Keratinocyte (primary cell): ENCODE results near the gene ACVR1B.

Experiments
- CTCF ChIP-seq, 3 experiments: IDR thresholded peaks in 1 of 3; conservative IDR thresholded peaks in 1 of 3; optimal IDR thresholded peaks in 1 of 3; 2 replicates in 2 of 3; 3 replicates in 1 of 3; pipeline versions ENCODE3 to v1.5.1; 2011; ENCODE audit warnings: low read length in 3 of 3, mild to moderate bottlenecking in 3 of 3, moderate library complexity in 2 of 3, control low read depth in 1 of 3, inconsistent platforms in 1 of 3; ENCODE audit not compliant: insufficient read depth in 2 of 3; ENCODE audit errors: extremely low read depth in 1 of 3
- EZH2 ChIP-seq: IDR thresholded peaks from one replicate; pipeline ENCODE4 v1.6.1; 2012; ENCODE audit warnings: inconsistent platforms, mild to moderate bottlenecking, low read length, moderate library complexity

DNA sequence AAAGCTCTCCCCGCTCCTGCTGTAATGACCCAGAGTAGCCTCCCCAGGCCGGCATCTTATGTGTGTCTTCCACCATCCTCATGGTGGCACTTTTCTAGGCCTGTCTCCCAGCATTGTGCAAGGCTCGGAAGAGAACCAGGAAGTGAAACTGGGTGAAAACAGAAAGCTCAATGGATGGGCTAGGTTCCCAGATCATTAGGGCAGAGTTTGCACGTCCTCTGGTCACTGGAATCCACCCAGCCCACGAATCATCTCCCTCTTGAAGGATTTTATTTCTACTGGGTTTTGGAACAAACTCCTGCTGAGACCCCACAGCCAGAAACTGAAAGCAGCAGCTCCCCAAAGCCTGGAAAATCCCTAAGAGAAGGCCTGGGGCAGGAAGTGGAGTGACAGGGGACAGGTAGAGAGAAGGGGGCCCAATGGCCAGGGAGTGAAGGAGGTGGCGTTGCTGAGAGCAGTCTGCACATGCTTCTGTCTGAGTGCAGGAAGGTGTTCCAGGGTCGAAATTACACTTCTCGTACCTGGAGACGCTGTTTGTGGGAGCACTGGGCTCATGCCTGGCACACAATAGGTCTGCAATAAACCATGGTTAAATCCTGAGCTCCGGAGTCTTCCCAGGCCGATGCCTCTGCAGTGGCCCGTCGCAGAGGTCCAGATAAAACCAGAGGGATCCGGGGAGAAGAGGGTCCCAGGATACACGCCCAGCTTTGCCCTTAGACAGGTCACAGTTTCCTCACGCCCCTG is 28.6 kb upstream of the ACVR1B start:
- no peak for TF ChIP-seq CTCF (optimal IDR thresholded peaks at IDR 0.05 in 1 of 3, IDR thresholded peaks at IDR 0.05 in 1 of 3, conservative IDR thresholded peaks at IDR 0.05 in 1 of 3; ENCODE audit: extremely low read depth in 1 of 3, insufficient read depth in 2 of 3, low read length in 3 of 3)
- TF ChIP-seq EZH2, result no peak
